GM21423 (cell line): ENCODE measurements around the gene DNASE1L1.

ENCODE experiments used
- ATAC-seq: cut with Tn5 transposase; IDR thresholded peaks from one replicate; pipeline ENCODE4 v1.9.1; 2021; ENCODE audit warnings: mild to moderate bottlenecking, moderate library complexity; ENCODE audit not compliant: unreplicated experiment

Gene DNASE1L1

GRCh38 chrX:154409222-154409871, at the start of gene DNASE1L1:
Gene DNASE1L1, minus strand, starts transcription at chrX:154409254. Its CDS starts 3,686 bp downstream, at chrX:154405568.
- ATAC-seq: no peak

- peak; percentile 67 for ATAC-seq
Measured at GRCh38 chrX:154458116-154458953, 49.3 kb upstream of the DNASE1L1 start, which contains the start of gene PLXNA3. Gene PLXNA3, plus strand, starts transcription at chrX:154458281. Its CDS starts 1,903 bp downstream, at chrX:154460184.

- peak; percentile 61 for ATAC-seq
Measured at GRCh38 chrX:154457491-154458115, 48.5 kb upstream of the DNASE1L1 start.

GRCh38 chrX:154452823-154453222, 43.8 kb upstream of the DNASE1L1 start:
- no peak for ATAC-seq

GRCh38 chrX:154450312-154450711, 41.3 kb upstream of the DNASE1L1 start:
- ATAC-seq: no peak

GRCh38 chrX:154449618-154450017, 40.6 kb upstream of the DNASE1L1 start:
- no peak for ATAC-seq

GRCh38 chrX:154448484-154448883, 39.4 kb upstream of the DNASE1L1 start:
- ATAC-seq: no peak

- ATAC-seq: no peak
Measured at GRCh38 chrX:154446430-154446829, 37.4 kb upstream of the DNASE1L1 start.

GRCh38 chrX:154445776-154446175, 36.7 kb upstream of the DNASE1L1 start:
- ATAC-seq: no peak

GRCh38 chrX:154444755-154445246, 35.7 kb upstream of the DNASE1L1 start:
- no peak for ATAC-seq

- peak; percentile 76 for ATAC-seq
Measured at GRCh38 chrX:154443992-154444754, 35.1 kb upstream of the DNASE1L1 start, which contains the start of gene FAM50A. Gene FAM50A, plus strand, starts transcription at chrX:154444141. Its CDS starts 95 bp downstream, at chrX:154444236.

GRCh38 chrX:154443479-154443910, 34.4 kb upstream of the DNASE1L1 start:
- peak; percentile 8 for ATAC-seq

GRCh38 chrX:154441984-154442707, 33.1 kb upstream of the DNASE1L1 start:
- no peak for ATAC-seq

- no peak for ATAC-seq
Measured at GRCh38 chrX:154441564-154441963, 32.5 kb upstream of the DNASE1L1 start.

- no peak for ATAC-seq
Measured at GRCh38 chrX:154440623-154441357, 31.7 kb upstream of the DNASE1L1 start.

- ATAC-seq: no peak
Measured at GRCh38 chrX:154439841-154440240, 30.8 kb upstream of the DNASE1L1 start.

- no peak for ATAC-seq
Measured at GRCh38 chrX:154437971-154438893, 29.2 kb upstream of the DNASE1L1 start.
